ENCODE measurements around the gene CATSPERZ. TPM values are rescaled to one million over a fixed set of nuclear protein-coding genes. Genes with fewer than 3 reads are reported as not detected.
A peak's percentile ranks its signal among the peaks of the same experiment; 100 is the strongest.
"Not testable (repeated sequence)": the region's sequence is repeated elsewhere in the genome, so short reads cannot be mapped to it uniquely, and the experiment has no call there.

Gene CATSPERZ
- total RNA-seq, 1 donor = not detected

DNA sequence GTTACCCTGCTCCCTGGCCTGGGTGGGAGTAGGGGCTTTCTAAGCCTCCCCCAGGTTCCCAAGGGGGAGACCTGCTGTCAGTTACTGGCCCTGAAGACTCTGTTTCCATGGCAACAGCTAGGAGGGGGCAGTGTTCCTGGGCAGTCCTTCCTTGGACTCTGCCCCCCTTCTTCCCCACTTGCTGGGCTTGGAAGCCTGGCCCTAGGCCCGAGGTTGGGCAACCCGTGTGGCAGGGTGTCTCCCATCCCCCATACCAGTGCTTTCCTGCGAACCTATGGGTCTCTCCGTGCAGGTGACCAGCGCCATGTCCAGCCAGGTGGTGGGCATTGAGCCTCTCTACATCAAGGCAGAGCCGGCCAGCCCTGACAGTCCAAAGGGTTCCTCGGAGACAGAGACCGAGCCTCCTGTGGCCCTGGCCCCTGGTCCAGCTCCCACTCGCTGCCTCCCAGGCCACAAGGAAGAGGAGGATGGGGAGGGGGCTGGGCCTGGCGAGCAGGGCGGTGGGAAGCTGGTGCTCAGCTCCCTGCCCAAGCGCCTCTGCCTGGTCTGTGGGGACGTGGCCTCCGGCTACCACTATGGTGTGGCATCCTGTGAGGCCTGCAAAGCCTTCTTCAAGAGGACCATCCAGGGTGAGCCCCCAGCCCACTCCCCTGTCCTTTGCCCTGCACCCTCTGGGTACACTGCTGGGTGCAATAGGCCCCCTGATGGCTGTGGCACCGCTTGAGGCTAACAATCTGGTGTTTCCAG, 6.9 kb downstream of the CATSPERZ start:
- peak; percentile 78 for DNase-seq (ENCODE audit: insufficient read length, low spot score, missing footprints)
- no peak for TF ChIP-seq CTCF (IDR thresholded peaks at IDR 0.05; ENCODE audit: extremely low read depth, low read depth, low read length)

DNA sequence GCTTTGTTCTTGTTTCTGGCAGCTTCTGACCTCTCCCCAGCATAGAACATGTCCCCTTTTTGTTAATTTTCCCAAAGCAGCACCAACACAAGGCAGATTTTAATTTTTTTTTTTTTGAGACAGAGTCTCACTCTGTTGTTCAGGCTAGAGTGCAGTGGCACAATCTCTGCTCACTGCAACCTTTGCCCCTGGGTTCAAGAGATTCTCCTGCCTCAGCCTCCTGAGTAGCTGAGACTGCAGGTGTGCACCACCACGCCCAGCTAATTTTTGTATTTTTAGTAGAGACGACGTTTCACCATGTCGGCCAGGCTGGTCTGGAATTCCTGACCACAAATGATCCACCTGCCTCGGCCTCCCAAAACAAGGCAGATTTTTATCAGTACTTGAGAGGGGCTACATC, 7.6 kb downstream of the CATSPERZ start:
- H4K20me1 ChIP-seq (ENCODE audit: insufficient read depth, low read length); H3K36me3 ChIP-seq (ENCODE audit: insufficient read depth, low read length); H3K4me2 ChIP-seq (ENCODE audit: insufficient read depth, low read length); H3K27ac ChIP-seq (ENCODE audit: low read depth, low read length); H3K4me3 ChIP-seq (ENCODE audit: insufficient read depth, low read length); H3K27me3 ChIP-seq (ENCODE audit: insufficient read depth, low read length); H2AFZ ChIP-seq (ENCODE audit: low read length); H3K9me3 ChIP-seq (ENCODE audit: low read depth, low read length); DNase-seq (ENCODE audit: insufficient read length, low spot score, missing footprints): not testable (repeated sequence)
- H3K4me1 ChIP-seq (ENCODE audit: insufficient read depth, low read length) = peaks cover 15% of the 10 kb centered on the region
- H3K79me2 ChIP-seq (ENCODE audit: insufficient read depth, low read length) = peaks cover 21% of the 10 kb centered on the region

More for the DNA sequence above, 6.9 kb downstream of the CATSPERZ start:
- H3K36me3 ChIP-seq (ENCODE audit: insufficient read depth, low read length) = no peaks in the 10 kb centered on the region
- no peaks in the 10 kb centered on the region for H3K27me3 ChIP-seq (ENCODE audit: insufficient read depth, low read length)
- H3K79me2 ChIP-seq (ENCODE audit: insufficient read depth, low read length) = peaks cover 16% of the 10 kb centered on the region
- H3K9me3 ChIP-seq (ENCODE audit: low read depth, low read length) = no peaks in the 10 kb centered on the region
- H4K20me1 ChIP-seq (ENCODE audit: insufficient read depth, low read length) = peaks cover 4% of the 10 kb centered on the region
- H3K4me3 ChIP-seq (ENCODE audit: insufficient read depth, low read length) = peak overlapping the region; percentile 82
- H3K27ac ChIP-seq (ENCODE audit: low read depth, low read length) = peak overlapping the region; percentile 51
- peaks cover 15% of the 10 kb centered on the region for H3K4me1 ChIP-seq (ENCODE audit: insufficient read depth, low read length)
- peak overlapping the region; percentile 91 for H3K4me2 ChIP-seq (ENCODE audit: insufficient read depth, low read length)
- no peak overlapping the region for H2AFZ ChIP-seq (ENCODE audit: low read length)

- no peak overlapping the region for H2AFZ ChIP-seq (ENCODE audit: low read length)
- no peak for DNase-seq (ENCODE audit: insufficient read length, low spot score, missing footprints)
- peaks cover 22% of the 10 kb centered on the region for H3K79me2 ChIP-seq (ENCODE audit: insufficient read depth, low read length)
- H3K4me2 ChIP-seq (ENCODE audit: insufficient read depth, low read length) = no peak overlapping the region
- peaks cover 5% of the 10 kb centered on the region for H3K4me1 ChIP-seq (ENCODE audit: insufficient read depth, low read length)
- no peak overlapping the region for H3K27ac ChIP-seq (ENCODE audit: low read depth, low read length)
- H3K9me3 ChIP-seq (ENCODE audit: low read depth, low read length) = no peaks in the 10 kb centered on the region
- TF ChIP-seq CTCF (IDR thresholded peaks at IDR 0.05; ENCODE audit: extremely low read depth, low read depth, low read length) = no peak
- H4K20me1 ChIP-seq (ENCODE audit: insufficient read depth, low read length) = no peaks in the 10 kb centered on the region
- no peak overlapping the region for H3K4me3 ChIP-seq (ENCODE audit: insufficient read depth, low read length)
- no peaks in the 10 kb centered on the region for H3K27me3 ChIP-seq (ENCODE audit: insufficient read depth, low read length)
- H3K36me3 ChIP-seq (ENCODE audit: insufficient read depth, low read length) = peaks cover 13% of the 10 kb centered on the region
Observed at GRCh38 chr11:64312947-64313346, 12.8 kb downstream of the CATSPERZ start.

DNA sequence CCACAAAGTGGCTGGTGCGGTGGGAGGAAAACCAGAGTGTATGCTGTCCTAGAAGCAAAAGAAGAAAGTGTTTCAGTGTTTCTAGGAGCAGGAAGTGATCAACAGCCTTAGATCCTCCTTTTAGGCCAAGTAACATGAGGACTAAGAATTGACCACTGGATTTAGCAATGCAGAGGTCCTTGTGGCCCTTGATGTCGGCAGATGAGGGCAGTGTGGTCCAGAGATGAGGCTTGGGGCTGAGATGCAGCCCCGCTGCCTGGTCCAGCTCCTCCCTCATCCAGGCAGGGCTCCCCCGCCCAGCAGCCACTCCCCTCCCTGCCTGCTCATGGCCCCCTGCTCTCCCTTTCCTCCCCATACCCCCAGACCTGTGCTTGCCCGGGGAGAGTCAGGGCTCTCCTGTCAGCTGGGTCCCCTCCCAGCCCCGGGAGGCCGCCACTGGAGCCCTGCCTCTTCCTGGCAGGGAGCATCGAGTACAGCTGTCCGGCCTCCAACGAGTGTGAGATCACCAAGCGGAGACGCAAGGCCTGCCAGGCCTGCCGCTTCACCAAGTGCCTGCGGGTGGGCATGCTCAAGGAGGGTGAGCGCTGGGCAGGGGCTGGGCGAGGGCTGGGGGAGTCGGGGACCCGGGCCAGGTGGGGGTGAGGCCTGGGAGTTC, 13.5 kb downstream of the CATSPERZ start:
- Histone ChIP-seq H3K4me1 (ENCODE audit: insufficient read depth, low read length) (peaks cover 5% of the 10 kb centered on the region), H3K27ac (ENCODE audit: low read depth, low read length) (no peak overlapping the region), H3K4me2 (ENCODE audit: insufficient read depth, low read length) (no peak overlapping the region), H3K4me3 (ENCODE audit: insufficient read depth, low read length) (no peak overlapping the region), H3K79me2 (ENCODE audit: insufficient read depth, low read length) (peaks cover 27% of the 10 kb centered on the region), H2AFZ (ENCODE audit: low read length) (no peak overlapping the region), H3K9me3 (ENCODE audit: low read depth, low read length) (no peaks in the 10 kb centered on the region), H3K27me3 (ENCODE audit: insufficient read depth, low read length) (no peaks in the 10 kb centered on the region), H4K20me1 (ENCODE audit: insufficient read depth, low read length) (no peaks in the 10 kb centered on the region), H3K36me3 (ENCODE audit: insufficient read depth, low read length) (peaks cover 13% of the 10 kb centered on the region)
- peak; percentile 22 for DNase-seq (ENCODE audit: insufficient read length, low spot score, missing footprints)
- no peak for TF ChIP-seq CTCF (IDR thresholded peaks at IDR 0.05; ENCODE audit: extremely low read depth, low read depth, low read length)

Measured in osteoblast (primary cell).